Right atrium auricular region (tissue), 2 donors: ENCODE results near the gene CAST. TPM values are rescaled to one million over a fixed set of nuclear protein-coding genes. Genes with fewer than 3 reads are reported as not detected.

Source experiments
- DNase-seq: peaks from one replicate; pipeline ENCODE4 v3.0.0-alpha.2; 2019; ENCODE audit warnings: low spot score
- H3K27ac ChIP-seq, 2 donors: fragments of 200-600 bp; sonication (generic); 1 replicate in 1 of 2; 2 replicates in 1 of 2; pipeline ENCODE4 v1.5.1; 2016 to 2019
- H3K27me3 ChIP-seq, 2 donors: fragments of 200-600 bp; sonication (generic); one replicate each; pipeline versions ENCODE4 v1.5.1 to v1.6.0; 2017 to 2019
- H3K36me3 ChIP-seq: fragments of 200-600 bp; sonication (generic); one replicate; pipeline ENCODE4 v1.5.1; 2016
- H3K4me1 ChIP-seq, 2 donors: fragments of 200-600 bp; sonication (generic); one replicate each; pipeline versions ENCODE4 v1.5.1 to v1.6.0; 2017 to 2019
- H3K4me3 ChIP-seq, 2 donors: fragments of 200-600 bp; sonication (generic); 1 replicate in 1 of 2; 2 replicates in 1 of 2; pipeline ENCODE4 v1.5.1; 2017 to 2019; ENCODE audit warnings: mild to moderate bottlenecking in 1 of 2, moderate library complexity in 1 of 2
- H3K9me3 ChIP-seq, 2 donors: fragments of 200-600 bp; sonication (generic); one replicate each; pipeline ENCODE4 v1.5.1; 2019
- CTCF ChIP-seq, 2 donors: fragments of 200-600 bp; sonication (generic); IDR thresholded peaks; one replicate each; pipeline ENCODE4 v1.5.1; 2019; ENCODE audit warnings: antibody characterized with exemption in 2 of 2
- total RNA-seq, 2 donors: library from RNA; depleted of rRNA; stranded (reverse); fragments of >200 nt; gene quantifications; one replicate each; pipeline ENCODE4 v1.1.0, GENCODE V29; 2016

Gene CAST
- total RNA-seq, 2 donors from 2014 or later, result 439 to 631 TPM

- DNase-seq, result no peak
- peak overlapping the region; percentile 80 to 82 for H3K27ac ChIP-seq
Measured at GRCh38 chr5:96745025-96745424, 82.8 kb downstream of the CAST start.

GRCh38 chr5:96745844-96746531 lies 83.8 kb downstream of the CAST start:
- H3K4me3 ChIP-seq, result no peak overlapping the region
- H3K36me3 ChIP-seq, result peaks cover 84% of the 10 kb centered on the region
- TF ChIP-seq CTCF (IDR thresholded peaks at IDR 0.05), result no peak
- peaks cover 0 to 72% of the 10 kb centered on the region in 2 donors for H3K4me1 ChIP-seq
- H3K27ac ChIP-seq, result peak overlapping the region; percentile 80 to 82
- no peak for DNase-seq
- no peaks in the 10 kb centered on the region for H3K9me3 ChIP-seq
- H3K27me3 ChIP-seq, result no peaks in the 10 kb centered on the region

More at GRCh38 chr5:96745025-96745424, 82.8 kb downstream of the CAST start:
- H3K36me3 ChIP-seq, result peaks cover 84% of the 10 kb centered on the region
- H3K4me1 ChIP-seq, result peaks cover 0 to 73% of the 10 kb centered on the region in 2 donors
- H3K27me3 ChIP-seq, result no peaks in the 10 kb centered on the region
- TF ChIP-seq CTCF (IDR thresholded peaks at IDR 0.05), result no peak
- H3K9me3 ChIP-seq, result no peaks in the 10 kb centered on the region
- no peak overlapping the region for H3K4me3 ChIP-seq

GRCh38 chr5:96747720-96748119 lies 85.5 kb downstream of the CAST start:
- Histone ChIP-seq H3K9me3 (no peaks in the 10 kb centered on the region), H3K4me3 (no peak overlapping the region), H3K27me3 (no peaks in the 10 kb centered on the region), H3K4me1 (peaks cover 0 to 56% of the 10 kb centered on the region in 2 donors), H3K27ac (peak overlapping the region; percentile 56 to 80), H3K36me3 (peaks cover 73% of the 10 kb centered on the region)
- TF ChIP-seq CTCF (IDR thresholded peaks at IDR 0.05), result no peak
- DNase-seq, result no peak

- TF ChIP-seq CTCF (IDR thresholded peaks at IDR 0.05), result no peak
- Histone ChIP-seq H3K9me3 (no peaks in the 10 kb centered on the region), H3K27me3 (no peaks in the 10 kb centered on the region), H3K27ac (peak overlapping the region in 1 of 2 donors; percentile 56), H3K4me3 (no peak overlapping the region), H3K4me1 (peaks cover 0 to 33% of the 10 kb centered on the region in 2 donors), H3K36me3 (peaks cover 79% of the 10 kb centered on the region)
- DNase-seq, result no peak
Measured at GRCh38 chr5:96750110-96750822, 88.1 kb downstream of the CAST start.

GRCh38 chr5:96751203-96752169 lies 89.3 kb downstream of the CAST start:
- Histone ChIP-seq H3K27me3 (no peaks in the 10 kb centered on the region), H3K36me3 (peaks cover 88% of the 10 kb centered on the region), H3K27ac (peak overlapping the region; percentile 36 to 56)

More at GRCh38 chr5:96751203-96752169, 89.3 kb downstream of the CAST start:
- Histone ChIP-seq H3K9me3 (no peaks in the 10 kb centered on the region), H3K4me1 (peaks cover 0 to 21% of the 10 kb centered on the region in 2 donors), H3K4me3 (no peak overlapping the region)
- no peak for TF ChIP-seq CTCF (IDR thresholded peaks at IDR 0.05)
- no peak for DNase-seq
